HG02973 (cell line): ENCODE data around the gene HBS1L.

Experiments used
- ATAC-seq: cut with Tn5 transposase; IDR thresholded peaks from one replicate; pipeline ENCODE4 v1.9.1; 2021; ENCODE audit warnings: moderate library complexity; ENCODE audit not compliant: unreplicated experiment

HBS1L gene

DNA sequence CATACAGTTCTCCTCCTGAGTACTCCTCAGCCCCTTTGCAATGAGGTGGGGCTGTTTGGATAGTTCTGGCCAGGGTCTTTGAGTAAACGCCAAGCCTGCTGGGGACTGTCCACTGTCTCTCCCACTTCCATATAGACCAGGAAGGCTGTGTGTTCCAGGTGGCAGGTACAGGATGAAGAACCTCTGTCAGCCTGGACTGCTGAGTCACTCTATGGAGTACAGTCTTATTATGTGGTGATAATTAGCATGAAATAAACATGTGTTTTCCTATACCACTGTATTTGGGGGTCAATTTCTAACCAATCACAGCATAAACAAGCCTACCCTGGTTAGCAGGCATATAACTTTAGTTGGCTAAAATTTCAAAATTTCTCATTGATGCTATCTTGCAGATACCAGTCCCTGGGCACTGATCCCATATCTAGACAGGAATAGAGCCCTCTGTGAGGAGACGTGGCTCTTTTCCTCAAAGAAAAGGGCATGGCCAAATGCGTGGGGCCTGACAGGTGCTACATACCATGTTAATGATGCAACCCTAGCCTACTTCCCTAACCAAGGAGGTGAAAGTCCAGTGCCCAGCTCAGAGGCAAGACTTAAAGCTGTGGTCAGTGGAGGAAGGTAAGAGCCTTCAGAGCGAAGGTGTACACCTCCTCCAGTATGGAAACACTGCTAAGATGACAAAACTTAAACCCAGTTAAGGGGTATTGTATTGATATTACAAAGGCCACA is 100.2 kb downstream of the HBS1L start:
- ATAC-seq = no peak

DNA sequence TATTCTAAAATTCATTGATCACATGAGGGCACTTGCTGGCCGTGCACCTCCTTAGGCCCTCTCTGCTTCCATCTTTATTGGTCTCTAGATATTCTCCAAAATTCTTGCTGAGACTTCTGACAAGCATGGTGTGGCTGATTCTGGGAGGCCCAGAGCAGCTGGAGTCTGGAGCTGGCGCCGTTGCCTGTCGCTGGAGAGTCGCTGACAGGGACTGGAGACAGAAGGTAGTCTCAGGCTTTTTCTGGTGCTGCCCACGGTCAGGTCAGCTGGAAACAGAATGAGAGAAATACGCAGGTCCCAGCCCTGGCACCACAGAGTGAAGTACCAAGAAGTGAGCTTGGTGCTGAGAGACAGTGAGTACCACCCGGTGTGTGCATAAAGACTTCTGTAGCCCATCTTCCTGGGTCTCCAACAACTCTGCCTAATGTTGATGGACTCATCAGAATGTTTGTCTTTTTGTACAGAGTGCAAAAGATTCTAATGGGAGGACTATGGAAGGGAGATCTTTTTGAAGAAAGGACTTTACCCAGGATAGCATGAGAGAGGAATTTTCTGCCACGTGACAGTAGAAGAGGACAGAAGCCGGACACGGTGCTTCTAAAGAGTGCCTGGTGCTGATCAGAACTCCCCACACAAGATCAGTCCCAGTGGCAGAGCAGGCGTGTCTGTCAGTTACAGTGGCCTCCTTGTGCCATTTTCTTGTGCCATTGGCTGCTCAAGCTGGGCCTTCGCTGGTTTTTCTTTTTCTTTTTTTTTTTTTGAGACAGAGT is 102.9 kb downstream of the HBS1L start:
- ATAC-seq = no peak

DNA sequence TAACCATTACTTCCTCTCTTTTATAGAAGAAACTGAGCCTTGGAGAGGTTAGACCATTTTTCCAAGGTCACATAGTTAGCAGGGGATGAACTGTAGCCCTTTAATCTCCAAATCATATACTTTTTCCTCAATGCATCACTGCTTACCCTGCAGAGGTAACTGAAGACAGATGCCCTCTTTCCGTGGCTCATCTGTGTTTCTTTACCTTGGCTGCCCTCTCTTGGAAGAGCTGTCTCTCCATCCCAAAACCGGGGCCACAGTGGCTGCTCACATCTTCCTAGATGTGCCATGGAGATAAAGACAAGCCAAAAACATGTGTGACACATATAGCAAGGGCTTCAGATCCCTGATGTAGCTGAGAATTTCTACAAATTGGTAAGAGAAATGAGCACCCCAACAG is 104.1 kb downstream of the HBS1L start:
- no peak for ATAC-seq

DNA sequence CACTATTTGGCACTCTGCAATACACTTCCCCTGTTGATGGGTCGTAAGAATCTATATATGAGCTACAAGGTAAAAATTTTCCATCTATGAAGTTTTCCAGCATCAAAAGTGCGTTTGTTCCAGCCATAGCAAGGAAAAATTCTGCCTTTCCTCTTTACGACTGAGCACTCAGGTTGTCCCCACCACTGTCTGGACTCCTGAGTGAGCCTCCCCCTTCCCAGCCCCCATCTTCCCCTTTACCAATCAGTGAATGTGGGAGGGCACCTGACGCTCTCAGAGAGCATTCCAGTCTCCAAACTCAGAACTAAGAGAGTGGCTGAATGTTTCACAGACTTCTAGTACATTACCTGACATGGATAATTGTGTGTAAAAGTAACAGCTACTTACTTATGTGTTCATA is 104.7 kb downstream of the HBS1L start, which contains the start of gene ALDH8A1:
ALDH8A1 (minus strand) TSS at position 175 of the 400 bp plus-strand sequence; CDS start at position 127, 48 bp downstream.
- no peak for ATAC-seq

DNA sequence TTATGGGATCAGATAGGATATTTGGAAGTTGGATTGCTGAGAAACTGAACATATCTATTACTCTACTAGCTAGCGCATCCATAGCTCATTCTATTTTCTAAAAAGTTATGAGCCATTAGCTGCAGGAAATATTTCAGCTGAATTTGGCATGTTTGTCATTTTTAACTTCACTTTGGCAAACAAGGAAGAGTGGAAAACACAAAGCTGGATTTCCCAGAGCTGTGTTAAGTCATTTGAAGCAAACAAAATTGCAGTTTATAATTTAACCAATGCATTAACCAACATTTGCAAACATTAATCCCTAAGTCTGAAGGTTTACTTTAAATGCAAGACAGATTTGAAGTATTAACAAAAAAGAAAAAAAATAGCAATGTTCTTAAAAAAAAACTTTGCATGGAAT is 105.9 kb downstream of the HBS1L start:
- no peak for ATAC-seq

DNA sequence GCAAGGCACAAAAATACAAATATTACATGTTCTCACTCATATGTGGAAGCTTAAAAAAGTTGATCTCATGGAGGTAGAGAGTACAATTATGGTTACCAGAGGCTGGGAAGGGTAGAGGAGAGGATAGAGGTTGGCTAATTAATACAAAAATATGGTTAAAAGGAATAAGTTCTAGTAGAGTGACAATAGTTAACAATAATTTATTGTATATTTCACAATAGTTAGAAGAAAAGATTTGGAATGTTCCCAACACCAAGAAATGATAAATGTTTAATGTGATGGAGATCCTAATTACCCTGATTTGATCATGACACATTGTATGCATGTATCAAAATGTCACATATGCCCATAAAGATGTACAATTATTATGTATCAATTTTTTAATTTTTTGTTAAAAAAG is 106.5 kb downstream of the HBS1L start:
- no peak for ATAC-seq

DNA sequence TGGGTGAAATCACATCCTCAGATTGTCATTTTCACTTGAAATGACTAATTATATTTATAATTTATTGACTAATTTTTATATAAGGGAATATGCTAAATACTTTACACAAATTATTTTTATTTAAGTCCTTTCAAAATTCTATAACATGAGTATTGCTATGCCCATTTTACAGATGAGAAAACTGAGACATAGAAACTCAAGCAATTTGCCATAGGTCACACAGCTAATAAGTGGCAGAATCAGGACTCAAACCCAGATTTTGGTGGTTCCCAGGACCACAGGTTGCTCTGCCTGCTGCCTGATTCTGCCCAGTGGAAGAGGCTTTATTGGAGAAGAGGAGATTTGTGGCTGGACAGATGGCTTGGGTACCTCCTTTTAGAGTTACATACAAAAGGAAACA is 109.6 kb downstream of the HBS1L start:
- no peak for ATAC-seq

DNA sequence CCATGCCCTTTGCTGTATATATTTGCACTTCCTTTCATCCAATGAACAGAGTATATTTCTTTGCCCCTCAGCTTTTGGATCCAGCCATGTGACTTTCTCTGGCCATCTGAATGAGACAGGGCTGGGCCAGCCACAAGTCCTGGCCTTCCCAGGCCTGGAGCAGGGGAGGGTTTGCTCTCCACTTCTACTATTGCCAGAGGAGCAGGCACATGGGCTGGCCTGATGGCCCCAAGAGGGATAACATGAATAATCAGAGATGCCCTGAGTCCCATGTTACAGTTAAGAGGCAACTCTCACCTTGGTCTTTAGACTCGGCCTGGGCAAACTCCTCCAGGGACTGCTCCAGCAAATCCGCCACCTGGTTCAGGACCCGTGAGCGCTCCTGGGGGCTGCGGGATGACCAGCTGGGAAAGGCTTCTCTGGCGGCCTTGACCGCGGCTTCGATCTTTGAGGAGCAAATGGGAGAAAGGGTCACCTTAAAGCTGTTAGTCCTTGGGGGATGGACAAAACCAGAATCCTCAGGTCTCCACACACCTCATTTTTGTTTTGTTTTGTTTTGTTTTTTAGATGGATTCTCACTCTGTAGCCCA is 111.0 kb downstream of the HBS1L start:
- no peak for ATAC-seq

DNA sequence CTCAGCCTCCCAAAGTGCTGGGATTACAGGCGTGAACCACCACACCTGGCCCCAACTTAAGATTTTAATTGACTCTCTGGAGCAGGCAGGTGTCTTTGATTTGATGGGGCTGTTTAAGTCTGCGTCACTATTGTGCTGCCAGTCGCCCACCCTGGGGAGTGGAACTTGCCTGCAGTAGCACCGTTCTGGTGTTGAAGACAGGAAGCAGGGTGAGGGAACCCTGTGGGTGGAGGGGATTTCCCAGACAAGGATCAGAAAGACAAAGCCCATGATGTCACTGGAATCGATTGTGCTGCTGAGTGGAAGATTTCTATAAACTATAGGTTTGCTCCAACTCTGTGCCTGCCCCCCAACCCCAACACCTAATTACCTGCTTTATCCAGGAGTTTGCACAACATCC is 115.7 kb downstream of the HBS1L start:
- ATAC-seq = no peak

DNA sequence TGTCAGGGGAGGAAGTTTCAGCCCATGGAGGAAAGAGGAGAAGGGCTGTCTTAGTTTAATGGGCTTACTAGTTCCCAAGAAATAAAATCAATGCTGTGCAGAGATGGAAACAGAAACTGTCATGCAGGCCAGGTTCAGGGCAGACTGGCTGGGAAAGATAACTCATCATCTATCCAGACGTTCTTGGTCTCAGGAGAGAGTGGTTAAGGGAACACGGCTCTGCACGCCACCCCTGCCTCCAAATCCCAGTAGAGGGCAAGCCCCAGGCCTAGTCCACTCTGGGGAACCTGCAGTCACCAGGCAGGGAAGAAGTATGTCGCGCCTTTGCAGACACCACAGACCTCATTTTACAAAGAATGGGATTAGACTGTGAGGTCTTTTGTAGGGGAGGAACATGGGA is 117.2 kb downstream of the HBS1L start:
- no peak for ATAC-seq

DNA sequence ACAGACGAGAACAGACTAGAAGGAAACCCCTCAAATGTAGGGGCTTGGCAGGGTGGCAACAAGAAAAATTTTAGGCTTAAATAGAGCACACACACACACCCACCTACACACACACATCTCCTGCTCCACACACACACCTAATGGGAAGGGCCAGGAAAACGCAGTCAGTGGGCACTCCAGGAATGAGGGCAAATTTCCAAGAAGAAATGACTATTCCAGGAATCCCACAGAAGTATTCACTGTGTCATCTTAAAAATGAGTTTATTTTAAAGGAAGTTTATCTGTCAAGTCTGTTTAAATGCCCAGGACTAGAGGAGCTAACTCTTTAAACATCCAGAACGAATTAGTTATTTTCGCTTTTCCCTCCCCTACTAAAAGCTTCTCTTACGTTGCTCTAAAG is 117.7 kb downstream of the HBS1L start:
- ATAC-seq = no peak

DNA sequence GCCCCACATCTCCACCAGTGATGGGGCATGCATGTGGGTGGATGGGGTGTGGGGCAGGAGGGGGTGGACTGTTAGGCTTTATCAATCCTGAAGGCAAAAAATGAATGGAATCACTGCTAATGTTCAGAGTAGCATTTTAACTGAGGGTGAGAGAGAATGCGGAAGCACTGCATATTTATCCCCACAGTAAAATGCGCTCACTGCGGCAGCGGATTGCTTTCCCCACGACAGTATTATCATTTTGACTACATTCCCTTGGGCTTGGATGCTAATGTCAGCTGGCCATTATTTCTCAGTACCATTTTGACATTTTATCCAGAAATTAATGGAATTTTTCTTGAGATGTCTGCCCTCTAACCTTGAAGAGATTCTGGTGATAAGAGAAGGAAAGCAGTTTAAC is 118.1 kb downstream of the HBS1L start:
- ATAC-seq = no peak

DNA sequence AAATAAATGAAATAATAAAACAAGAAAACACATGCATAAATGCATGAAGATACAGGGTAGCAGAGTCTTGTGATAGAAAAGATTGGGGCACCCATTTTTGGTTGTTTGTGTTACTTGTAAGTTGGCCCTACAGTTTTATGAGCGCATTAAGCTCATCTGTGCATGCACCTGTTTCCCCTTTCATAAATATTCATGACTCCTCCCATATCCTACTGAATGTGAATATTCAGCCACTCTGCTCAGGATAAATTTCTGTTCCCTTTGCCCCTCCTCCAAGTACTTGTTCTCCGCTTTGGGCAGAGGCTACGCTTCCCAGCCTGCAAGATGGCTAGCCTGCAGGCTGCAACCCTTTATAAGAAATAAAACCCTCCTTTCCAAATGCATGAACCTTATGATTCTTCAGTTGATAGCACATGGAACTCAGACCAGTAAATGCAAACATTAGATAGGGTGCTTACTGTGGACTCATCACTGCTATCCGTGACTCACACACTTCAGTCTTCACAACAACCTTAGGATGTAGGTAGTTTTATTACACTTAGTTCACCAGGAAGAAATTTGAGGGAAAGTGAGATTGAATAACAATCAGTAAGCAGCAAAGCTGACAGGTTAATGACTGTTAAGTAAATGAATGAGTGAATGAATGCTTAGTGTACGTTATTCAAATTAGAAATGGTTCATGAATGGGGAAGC is 119.7 kb downstream of the HBS1L start:
- no peak for ATAC-seq

DNA sequence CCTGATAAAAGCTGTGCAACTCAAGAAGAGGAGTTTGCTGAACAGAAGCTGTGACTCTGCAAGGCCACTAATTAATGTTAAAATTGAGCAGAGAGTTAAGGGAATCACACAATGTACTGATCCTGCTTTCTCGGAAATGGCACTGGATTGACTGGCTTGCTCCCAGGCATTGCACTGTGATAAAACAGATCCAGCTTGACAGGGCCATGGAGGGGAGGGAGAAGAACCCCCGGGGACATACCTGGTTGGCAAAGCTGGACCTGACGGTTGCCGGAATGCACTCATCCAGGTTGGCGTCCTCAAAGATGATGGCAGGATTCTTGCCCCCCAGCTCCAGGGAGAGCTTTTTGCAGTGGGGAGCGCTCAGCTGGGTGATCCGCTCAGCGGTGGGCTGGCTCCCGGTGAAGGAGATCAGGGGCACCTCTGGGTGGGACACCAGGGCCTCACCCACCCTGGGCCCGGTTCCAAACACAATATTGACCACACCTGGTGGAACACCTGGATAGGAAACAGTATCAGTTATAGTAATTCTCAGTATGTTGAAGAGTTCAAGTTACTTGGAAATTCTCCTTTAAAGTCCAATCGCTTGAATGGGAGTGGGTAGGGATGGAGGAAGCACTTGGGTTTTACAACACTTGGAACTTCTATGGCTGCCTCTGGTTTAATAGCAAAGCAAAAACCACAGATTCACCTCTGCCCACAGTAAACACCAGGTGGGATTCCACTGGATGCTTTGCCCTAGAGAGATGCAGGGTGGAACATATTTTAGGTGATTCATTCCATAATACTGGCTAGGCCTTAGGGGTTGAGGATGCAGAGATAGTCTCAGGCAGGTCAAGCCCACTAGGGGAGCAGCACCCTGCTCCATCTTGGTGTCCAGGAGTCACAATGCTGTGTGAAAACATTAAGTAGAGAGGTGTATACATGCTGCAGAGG is 121.8 kb downstream of the HBS1L start:
- ATAC-seq = no peak

DNA sequence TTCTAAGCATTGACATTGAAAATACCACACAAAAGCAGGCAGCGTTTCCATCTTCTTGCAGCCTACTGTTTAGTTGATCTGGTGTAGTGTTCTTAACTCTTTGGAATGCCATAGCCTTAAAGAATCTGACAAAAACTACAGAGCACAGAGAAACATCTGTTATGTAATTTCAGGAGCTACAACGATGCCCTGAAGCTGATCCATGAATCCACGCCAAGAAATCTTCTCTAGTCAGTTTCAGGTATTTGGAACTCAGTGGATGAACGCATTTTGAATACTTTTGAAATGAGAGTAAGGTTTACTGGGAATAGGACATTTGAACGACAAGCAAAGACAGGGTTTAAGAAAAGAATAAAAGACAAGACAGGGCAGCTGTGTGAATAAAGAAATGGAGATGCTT is 122.5 kb downstream of the HBS1L start:
- no peak for ATAC-seq

DNA sequence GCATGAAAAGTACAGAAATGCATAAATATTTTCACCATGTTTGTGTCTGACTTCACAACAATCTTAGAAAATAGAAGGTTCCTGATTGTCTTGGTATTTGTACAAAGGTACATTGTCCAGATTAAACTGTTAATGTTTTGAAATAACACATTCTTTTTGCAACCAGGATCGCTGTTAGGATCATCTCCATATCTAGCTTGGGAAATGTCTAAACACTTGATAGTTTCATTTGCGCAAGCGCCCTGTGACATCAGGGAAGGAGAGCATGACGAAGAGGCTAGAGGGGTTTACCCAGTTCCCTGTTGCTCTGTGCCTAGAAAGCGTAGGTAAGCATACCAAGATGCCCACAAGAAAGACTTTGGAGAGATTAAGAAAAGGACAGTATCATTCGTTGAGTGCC is 124.2 kb downstream of the HBS1L start:
- ATAC-seq = no peak

DNA sequence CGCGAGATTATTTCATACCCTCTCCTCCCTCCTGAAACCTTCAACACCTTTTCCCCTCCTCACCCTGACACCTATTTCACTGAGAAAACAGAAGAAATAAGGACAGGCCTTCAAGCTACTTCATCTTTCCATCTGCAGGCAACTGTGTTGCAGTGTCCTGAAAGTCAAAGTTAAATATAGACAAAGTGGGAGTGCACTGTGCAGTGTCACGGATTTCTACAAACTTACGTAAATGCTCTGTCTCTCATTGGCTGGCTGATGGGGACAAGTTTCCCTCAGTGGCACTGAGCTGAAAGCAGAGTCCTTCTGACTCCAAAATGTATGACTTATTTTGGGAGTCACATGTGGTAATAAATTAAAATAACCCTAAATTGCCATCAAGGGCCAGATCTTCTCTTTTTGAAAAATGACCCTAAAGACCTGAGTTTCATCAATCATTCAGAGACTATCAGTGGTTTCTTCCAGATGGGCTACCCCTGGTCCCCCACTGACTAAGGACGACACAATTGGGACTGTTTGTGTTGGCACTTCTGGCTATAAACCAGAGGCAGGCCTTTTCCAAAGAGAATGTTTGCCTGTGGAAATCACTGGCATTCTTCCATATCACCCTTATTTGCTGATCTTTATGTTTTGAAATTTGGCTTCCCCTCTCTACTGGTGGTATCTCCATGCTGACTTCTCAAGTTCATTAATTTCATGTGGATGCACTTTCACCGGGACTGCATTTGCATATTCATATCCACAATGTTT is 126.3 kb downstream of the HBS1L start:
- no peak for ATAC-seq

DNA sequence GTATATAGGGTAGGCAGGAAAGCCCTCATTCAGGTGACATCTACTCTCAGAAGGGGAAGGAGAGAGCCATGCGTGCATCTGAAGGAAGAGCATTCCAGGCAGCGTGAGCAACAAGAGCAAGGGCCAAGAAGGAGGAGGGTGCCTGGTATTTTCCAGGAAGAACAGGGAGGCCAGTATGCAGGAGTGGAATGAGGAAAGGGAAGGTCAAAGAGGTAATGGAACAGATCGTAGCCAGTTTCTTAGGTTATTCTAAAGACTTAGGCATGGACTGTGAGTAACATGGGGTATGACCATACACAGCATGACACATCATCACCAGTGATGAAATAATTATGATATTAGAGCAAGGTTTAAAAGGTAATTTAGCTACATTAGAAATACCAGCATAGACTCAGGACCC is 128.8 kb downstream of the HBS1L start:
- no peak for ATAC-seq

DNA sequence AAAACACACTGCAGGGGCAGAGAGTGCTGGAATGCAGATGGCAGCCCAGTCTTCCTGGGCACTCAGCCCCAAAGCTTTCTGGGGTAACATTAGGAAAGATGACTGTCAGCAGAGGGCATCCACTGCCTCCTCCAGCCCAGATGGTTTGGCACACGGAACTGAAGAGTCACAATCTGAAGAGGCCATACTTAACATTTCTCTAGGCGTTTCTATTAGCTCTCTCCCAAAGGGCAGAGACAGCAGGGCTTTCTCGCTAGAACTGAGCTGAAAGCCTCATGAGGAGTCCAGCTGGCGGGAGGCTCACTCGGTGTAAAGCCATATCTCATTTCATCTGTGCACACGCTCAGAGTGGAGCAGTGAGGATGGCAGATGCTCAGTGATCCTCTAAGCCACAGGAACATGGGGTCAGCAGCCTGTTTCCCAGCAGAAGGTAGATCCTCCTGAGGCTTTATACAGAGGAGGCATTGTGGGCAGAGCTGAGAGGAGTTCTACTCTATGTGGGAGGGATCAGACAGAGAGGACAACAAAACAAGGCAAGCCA is 132.8 kb downstream of the HBS1L start:
- no peak for ATAC-seq
